HL-60 (cell line): ENCODE results near the gene ICAM5.
"Not testable (repeated sequence)": the region's sequence is repeated elsewhere in the genome, so short reads cannot be mapped to it uniquely, and the experiment has no call there.

ENCODE experiments used
- GABPA ChIP-seq: IDR thresholded peaks from 2 replicates; pipeline ENCODE4 v1.6.1; 2012; ENCODE audit warnings: low read depth
- POLR2AphosphoS5 ChIP-seq: IDR thresholded peaks from 2 replicates; pipeline ENCODE4 v1.6.1; 2012; ENCODE audit warnings: low read depth
- TF ChIP-seq, protein P1 (sequence below): IDR thresholded peaks from one replicate; pipeline ENCODE4 v1.5.1; 2011; ENCODE audit warnings: low read length, control low read depth, inconsistent platforms; ENCODE audit not compliant: insufficient read depth
- TF ChIP-seq, protein P2 (sequence below): IDR thresholded peaks from 2 replicates; pipeline ENCODE4 v1.6.1; 2012; ENCODE audit warnings: low read depth; ENCODE audit not compliant: insufficient replicate concordance

DNA sequence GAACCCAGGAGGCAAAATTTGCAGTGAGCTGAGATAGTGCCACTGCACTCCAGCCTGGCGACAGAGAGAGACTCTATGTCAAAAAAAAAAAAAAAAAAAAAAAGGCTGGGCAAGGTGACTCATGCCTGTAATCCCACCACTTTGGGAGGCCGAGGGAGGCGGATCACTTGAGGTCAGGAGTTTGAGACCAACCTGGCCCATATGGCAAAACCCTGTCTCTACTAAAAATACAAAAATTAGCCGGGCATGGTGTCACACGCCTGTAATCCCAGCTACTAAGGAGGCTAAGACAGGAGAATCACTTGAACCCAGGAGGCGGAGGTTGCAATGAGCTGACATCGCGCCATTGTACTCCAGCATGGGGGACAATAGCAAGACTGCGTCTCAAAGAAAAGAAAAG, 47.0 kb downstream of the ICAM5 start:
- TF ChIP-seq, protein P1, sequence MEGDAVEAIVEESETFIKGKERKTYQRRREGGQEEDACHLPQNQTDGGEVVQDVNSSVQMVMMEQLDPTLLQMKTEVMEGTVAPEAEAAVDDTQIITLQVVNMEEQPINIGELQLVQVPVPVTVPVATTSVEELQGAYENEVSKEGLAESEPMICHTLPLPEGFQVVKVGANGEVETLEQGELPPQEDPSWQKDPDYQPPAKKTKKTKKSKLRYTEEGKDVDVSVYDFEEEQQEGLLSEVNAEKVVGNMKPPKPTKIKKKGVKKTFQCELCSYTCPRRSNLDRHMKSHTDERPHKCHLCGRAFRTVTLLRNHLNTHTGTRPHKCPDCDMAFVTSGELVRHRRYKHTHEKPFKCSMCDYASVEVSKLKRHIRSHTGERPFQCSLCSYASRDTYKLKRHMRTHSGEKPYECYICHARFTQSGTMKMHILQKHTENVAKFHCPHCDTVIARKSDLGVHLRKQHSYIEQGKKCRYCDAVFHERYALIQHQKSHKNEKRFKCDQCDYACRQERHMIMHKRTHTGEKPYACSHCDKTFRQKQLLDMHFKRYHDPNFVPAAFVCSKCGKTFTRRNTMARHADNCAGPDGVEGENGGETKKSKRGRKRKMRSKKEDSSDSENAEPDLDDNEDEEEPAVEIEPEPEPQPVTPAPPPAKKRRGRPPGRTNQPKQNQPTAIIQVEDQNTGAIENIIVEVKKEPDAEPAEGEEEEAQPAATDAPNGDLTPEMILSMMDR = not testable (repeated sequence)
- TF ChIP-seq GABPA, POLR2AphosphoS5: not testable (repeated sequence)
- TF ChIP-seq, protein P2, sequence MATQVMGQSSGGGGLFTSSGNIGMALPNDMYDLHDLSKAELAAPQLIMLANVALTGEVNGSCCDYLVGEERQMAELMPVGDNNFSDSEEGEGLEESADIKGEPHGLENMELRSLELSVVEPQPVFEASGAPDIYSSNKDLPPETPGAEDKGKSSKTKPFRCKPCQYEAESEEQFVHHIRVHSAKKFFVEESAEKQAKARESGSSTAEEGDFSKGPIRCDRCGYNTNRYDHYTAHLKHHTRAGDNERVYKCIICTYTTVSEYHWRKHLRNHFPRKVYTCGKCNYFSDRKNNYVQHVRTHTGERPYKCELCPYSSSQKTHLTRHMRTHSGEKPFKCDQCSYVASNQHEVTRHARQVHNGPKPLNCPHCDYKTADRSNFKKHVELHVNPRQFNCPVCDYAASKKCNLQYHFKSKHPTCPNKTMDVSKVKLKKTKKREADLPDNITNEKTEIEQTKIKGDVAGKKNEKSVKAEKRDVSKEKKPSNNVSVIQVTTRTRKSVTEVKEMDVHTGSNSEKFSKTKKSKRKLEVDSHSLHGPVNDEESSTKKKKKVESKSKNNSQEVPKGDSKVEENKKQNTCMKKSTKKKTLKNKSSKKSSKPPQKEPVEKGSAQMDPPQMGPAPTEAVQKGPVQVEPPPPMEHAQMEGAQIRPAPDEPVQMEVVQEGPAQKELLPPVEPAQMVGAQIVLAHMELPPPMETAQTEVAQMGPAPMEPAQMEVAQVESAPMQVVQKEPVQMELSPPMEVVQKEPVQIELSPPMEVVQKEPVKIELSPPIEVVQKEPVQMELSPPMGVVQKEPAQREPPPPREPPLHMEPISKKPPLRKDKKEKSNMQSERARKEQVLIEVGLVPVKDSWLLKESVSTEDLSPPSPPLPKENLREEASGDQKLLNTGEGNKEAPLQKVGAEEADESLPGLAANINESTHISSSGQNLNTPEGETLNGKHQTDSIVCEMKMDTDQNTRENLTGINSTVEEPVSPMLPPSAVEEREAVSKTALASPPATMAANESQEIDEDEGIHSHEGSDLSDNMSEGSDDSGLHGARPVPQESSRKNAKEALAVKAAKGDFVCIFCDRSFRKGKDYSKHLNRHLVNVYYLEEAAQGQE = not testable (repeated sequence)
